Hematopoietic multipotent progenitor cell treated with erythropoietin and hydrocortisone succinate and interleukin-3 and kit ligand, for 8 days (in vitro differentiated cells): ENCODE results near the gene LCE5A.
A peak's percentile ranks its signal among the peaks of the same experiment; 100 is the strongest.

ENCODE experiments used
- DNase-seq: peaks from one replicate; pipeline ENCODE4 v3.0.0-alpha.2; 2015

The LCE5A gene, protein sequence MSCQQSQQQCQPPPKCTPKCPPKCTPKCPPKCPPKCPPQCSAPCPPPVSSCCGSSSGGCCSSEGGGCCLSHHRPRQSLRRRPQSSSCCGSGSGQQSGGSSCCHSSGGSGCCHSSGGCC

DNA sequence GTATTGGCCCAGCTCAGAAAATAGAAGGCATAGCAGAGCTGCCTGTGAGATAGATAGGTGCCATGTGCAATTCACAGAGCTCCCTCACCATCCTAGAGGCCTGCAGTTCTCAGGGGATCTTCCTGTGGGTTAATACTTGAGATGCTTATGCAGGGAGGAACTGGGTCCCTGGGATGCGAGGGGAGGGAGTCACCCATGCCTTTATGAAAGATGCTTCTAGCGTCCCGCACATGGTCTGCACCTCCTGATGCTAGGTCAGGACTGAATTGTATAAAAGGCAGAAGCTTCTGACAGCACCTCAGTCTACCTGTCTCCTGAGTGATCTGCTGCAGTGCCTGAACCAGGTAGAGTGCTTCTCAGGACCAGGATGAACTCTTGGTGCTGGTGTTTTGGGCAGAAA, at the start of gene LCE5A:
Gene LCE5A, plus strand, starts transcription at position 301 of the 400 bp plus-strand sequence. CDS start 732 bp downstream, outside the sequence.
- DNase-seq, result no peak

DNA sequence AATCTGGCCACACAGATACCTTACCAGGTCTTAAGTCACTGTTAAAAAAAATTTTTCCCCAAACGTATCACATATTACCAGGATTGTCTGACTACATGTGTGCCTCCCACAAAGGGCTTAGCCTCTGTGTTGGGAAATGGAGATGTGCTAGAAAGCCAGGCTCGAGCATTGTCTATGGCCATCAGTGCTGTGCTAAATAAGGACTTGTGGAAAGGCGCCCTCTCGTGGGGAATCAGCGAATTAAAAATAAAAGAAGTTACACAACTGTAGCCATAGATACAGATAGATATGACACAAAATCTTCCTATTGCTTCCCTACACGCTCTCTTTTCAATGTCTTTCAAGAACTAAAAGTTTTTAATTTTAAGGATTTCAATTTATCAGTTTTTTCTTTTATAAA, 49.1 kb upstream of the LCE5A start:
- peak; percentile 76 for DNase-seq

- no peak for DNase-seq
Measured at GRCh38 chr1:152462636-152463035, 48.0 kb upstream of the LCE5A start.

DNA sequence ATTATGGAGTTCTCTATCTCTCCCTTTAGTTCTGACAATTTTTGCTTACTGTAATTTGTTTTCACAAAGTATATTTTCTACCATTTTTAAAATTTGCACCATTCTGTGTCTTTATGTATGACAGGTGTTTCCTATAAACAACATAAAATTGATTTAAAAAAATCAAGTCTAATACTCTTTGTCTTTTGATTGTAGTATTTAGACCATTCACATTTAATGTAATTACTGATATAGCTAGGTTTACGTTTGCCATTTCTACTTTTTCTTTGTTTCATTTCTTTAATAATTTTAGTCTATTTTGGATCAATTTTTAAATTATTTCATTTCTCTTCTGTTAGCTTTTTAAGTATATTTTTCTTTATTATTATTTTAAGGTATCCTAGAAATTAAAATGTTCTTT, 44.4 kb upstream of the LCE5A start:
- DNase-seq, result no peak

DNA sequence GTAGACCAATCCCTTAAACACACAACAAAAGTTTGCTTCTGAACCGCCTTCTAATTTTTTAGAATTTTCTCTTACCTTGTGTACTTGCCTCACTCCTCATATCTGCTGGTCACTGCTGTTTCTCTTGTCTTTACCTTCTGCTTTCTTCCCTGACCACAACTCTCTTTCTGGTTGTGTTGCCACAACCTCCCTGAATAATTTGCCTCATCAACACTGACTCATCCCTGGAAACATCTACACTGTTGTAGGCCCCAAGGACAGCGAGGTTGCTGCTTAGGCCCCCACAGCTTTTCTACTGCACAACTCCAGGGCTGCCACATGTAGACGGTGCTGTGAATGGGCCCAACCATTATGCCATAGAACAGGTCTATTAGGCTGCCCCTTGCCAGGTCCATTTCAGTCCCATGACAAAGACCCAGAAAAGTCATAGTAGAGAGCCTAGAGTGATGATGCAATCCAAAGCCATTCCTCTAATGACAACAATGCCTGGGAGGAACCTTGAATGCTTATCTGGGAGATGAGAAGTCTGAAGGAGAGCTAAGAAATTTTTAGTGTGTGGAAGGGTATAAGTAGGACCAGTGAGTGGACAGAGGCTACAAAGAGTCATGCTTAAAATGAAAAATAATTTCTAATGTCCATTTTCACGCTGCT, 36.6 kb upstream of the LCE5A start:
- no peak for DNase-seq

DNA sequence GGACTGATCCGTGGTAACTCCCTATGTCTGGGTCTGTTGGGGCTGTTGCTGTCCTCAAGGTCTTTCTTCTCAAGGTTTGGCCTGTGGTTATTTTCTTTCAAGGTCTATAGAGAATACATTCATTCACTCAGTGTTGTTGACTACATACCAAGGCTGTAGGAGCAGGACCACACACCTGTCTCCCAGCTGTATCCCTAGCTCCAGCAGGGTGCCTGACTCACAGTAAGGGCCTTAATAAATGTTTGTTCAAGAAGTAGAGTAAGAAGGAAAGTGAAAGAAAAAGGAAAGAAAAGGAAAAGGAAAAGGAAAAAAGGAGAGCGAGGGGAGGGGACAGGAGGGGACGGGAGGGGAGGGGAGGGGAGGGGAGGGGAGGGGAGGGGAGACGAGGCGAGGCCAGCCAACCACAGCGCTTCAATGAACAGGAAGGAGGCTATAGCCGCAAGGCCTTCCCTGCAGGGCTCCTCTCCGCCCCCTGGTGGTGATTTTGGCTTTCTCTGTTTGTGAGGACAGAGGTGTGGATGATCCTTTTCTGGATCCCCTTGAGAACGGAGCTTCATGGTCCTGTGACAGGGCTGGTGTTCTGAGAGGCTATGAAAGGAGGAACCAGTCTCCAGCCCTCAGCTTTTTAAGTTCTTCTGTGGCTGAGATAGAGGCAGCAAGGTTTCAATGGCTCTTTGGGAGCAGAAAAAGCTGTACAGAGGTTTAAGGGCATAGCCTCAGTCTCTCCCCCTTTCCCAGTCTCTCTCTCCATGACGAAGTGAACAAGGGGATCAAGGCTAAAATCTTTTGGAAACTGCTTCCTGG, 30.6 kb upstream of the LCE5A start:
- DNase-seq, result peak; percentile 45

- no peak for DNase-seq
Measured at GRCh38 chr1:152481869-152482664, 28.5 kb upstream of the LCE5A start.

- DNase-seq, result peak; percentile 14
Measured at GRCh38 chr1:152486400-152487006, 24.1 kb upstream of the LCE5A start.

DNA sequence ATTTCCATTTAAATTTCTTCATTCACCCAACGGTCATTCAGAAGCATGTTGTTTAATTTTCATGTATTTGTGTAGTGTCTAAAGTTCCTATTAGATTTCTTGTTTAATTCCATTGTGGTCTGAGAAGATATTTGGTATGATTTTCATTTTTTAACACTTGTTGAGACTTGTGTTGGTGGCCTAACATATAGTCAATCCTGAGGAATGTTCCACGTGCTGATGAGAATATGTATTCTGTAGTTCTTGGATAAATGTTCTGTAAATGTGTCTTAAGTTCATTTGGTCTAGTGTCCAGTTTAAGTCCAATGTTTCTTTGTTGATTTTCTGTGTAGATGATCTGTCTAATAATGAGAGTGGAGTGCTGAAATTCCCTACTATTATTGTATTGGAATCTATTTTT, 22.7 kb upstream of the LCE5A start:
- no peak for DNase-seq

DNA sequence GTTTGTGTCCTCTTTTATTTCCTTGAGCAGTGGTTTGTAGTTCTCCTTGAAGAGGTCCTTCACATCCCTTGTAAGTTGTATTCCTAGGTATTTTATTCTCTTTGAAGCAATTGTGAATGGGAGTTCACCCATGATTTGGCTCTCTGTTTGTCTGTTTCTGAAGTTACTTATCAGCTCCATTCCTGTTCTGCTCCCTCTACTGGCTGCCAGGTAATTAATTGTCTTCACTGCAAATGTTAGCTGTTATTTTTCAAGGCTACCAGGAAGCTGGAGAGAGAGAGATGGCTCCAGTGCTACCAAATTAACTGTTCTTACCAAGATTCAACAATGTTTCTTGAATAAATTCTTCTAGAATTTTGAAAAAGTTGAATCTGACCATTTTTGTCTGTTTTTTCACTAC, 19.1 kb upstream of the LCE5A start:
- peak; percentile 21 for DNase-seq

DNA sequence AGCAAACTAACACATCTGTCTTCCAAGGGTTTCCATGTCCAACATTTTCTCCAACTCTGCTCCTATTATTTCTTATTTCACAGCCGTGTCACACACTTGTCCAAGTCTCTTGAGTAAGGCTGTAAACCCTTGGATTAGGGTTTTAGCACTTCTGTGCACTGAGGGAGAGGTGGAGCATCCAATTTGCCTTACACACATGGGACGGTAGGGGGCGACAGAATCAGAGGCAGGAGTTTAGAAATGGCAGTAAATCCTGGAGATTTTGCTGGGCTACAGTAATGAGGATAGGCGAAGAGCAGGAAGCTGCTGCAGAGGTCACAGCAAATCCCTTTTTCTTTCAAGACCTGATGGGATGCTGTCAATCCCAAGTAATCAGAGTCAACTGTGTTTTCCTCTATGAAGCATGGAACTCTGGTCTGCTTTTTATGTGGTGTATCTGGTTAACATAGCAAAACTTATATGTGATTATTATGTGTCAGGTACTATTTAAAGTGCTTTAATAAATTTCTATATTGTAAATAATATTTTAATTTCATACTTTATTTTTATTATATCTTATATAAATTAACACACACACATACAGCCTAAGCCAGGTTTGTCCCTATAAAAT, 15.4 kb upstream of the LCE5A start:
- DNase-seq, result peak; percentile 35

GRCh38 chr1:152497273-152497672, 13.3 kb upstream of the LCE5A start:
- peak; percentile 18 for DNase-seq

DNA sequence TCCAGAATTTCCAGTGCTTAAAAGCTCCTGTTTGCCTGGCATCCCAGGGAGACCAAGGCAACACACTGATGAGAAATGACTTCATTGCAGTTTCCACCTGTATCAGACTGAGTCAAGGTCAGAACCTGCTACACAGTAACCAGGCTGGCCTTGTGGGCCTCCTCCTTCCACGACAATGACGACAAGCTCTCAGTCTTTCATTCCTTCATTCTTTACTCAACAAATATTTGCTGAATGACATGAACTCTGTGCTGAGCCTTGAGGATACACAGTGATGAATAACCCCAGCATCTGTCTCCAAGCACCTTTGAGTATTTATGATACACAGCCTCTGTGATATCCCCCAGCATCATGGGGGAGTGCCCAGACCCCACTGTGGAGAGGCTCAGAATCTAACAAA, 8.9 kb upstream of the LCE5A start:
- DNase-seq, result no peak

DNA sequence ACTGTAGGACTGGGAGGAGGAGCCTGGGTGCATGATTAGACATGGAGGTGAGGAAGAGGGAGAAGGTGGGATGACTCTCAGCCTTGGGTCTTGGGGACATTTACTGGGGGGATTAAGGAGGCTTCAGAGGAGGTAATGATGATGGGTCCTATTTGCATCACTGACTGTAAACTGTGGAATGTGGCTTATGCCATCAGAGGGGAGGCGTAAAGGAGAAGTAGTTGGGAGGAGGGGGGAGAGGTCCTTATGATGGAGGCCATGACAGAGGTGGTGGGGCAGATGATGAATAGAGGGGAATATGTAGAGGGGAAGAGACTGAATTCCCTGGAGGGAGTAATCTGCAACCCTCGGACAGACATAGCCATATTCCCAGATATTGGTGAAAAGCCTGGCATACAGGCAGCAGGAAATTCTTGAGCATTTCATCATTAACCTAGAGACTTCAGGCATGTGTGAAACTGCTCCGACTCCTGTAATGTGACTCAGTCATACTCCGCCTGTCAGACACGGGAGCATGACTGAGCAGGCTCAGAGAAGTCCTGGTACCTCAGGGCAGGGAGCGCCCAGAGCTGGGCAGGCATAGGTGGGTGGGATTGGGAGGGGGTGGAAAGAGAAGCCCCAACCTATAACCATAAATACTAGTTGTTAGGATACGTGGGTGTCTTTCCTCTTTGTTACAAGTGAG, 8.0 kb upstream of the LCE5A start:
- no peak for DNase-seq

DNA sequence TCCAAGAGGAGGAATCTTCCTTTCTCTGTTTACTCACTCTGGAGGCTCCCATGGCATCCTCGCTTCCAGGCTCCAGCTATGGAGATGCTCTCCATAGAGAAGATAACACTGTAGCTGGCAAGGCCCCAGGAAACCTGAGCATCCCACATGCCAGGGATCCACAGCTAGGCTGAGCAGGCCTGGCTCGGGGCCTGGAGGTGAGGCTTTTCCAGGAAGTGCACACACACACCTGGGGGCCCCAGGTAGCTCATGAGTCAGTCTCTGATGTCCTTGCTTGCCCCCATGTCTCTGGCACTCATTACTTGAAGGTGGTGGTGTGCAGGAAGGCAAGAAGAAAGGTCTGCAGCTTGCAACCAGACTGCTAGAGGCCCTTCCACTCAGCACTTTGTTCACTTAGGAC, 5.5 kb upstream of the LCE5A start:
- no peak for DNase-seq

GRCh38 chr1:152506899-152507498, 3.6 kb upstream of the LCE5A start:
- no peak for DNase-seq

DNA sequence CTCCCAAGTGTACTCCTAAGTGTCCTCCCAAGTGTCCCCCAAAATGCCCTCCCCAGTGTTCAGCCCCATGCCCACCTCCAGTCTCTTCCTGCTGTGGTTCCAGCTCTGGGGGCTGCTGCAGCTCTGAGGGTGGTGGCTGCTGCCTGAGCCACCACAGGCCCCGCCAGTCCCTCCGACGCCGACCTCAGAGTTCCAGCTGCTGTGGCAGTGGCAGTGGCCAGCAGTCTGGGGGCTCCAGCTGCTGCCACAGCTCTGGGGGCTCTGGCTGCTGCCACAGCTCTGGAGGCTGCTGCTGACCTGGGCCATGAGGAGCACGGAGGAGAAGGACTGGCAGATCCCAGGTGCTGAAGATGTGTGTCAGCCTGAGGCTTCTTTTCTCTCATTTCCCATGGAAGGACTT, 993 bp downstream of the LCE5A start:
- DNase-seq, result no peak

GRCh38 chr1:152513081-152513480, 2.5 kb downstream of the LCE5A start:
- DNase-seq, result no peak

DNA sequence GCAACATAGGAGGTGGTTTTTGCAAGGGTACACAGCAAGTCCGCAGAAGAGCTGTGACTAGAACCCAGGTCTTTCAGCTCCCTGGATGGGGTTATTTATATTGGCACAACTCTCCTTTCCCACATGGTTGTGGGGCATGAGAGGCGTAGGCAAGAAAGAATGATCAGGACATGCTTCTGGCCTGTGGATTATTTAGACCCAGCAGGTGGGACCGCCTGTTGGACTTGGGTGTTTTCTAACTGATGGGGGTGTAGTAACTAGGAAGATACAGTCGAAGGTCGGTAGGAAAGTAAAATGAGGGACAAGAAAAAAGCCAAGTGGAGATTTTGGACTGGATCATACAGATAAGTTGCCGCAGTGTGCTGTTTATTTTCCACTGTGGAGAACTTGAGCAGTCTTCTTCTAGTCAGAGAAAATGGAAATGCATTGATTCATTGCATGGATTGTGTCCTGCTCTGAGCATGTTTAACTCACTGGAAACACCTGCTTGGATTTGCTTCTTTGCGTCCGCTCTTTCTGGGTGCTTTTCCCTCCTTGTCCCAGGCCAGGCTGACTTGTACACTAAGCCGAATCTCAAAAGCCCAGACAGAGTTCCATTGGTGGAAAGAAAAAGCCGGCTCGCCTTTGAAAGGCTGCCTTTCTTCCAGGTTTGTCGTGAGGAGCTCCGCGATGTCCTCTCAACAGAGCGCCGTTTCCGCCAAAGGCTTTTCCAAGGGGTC, 4.3 kb downstream of the LCE5A start:
- DNase-seq, result no peak

DNA sequence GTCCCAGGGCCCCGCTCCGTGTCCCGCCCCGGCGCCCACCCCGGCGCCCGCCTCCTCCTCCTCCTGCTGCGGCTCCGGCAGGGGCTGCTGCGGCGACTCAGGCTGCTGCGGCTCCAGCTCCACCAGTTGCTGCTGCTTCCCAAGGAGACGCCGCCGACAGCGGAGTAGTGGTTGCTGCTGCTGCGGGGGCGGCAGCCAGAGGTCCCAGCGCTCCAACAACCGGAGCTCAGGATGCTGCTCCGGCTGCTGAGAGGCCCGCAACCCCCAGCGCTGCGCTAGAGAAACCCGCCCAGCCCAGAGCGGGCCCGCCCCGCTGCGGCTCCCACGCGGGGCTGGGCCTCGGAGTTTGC, 4.8 kb downstream of the LCE5A start:
- no peak for DNase-seq

GRCh38 chr1:152516082-152516481, 5.5 kb downstream of the LCE5A start:
- no peak for DNase-seq
